Stimulated activated CD8-positive, alpha-beta memory T cell treated with anti-CD3 and anti-CD28 coated beads, Interleukin-7, amount 100 ng/mL, for 4 hours (primary cell): Measurements from ENCODE around the gene ZNF678.

ENCODE experiments used
- DNase-seq, 2 donors: peaks; one replicate each; pipeline ENCODE4 v3.0.0-alpha.2; 2020; ENCODE audit warnings: low read depth in 2 of 2

ZNF678 gene

GRCh38 chr1:227563324-227564201 lies at the start of gene ZNF678:
ZNF678 (plus strand) TSS chr1:227563556; CDS start chr1:227650992, 87,436 bp downstream.
- peak; percentile 79 to 85 for DNase-seq

GRCh38 chr1:227518876-227519275 lies 44.5 kb upstream of the ZNF678 start:
- DNase-seq, result no peak

GRCh38 chr1:227521782-227522181 lies 41.6 kb upstream of the ZNF678 start:
- no peak for DNase-seq

- no peak for DNase-seq
Observed at GRCh38 chr1:227526524-227526923, 36.8 kb upstream of the ZNF678 start.

- no peak for DNase-seq
Observed at GRCh38 chr1:227532019-227532619, 31.2 kb upstream of the ZNF678 start.

- no peak for DNase-seq
Observed at GRCh38 chr1:227540170-227541098, 22.9 kb upstream of the ZNF678 start.

- no peak for DNase-seq
Observed at GRCh38 chr1:227541129-227541528, 22.2 kb upstream of the ZNF678 start.

- no peak for DNase-seq
Observed at GRCh38 chr1:227541796-227542152, 21.6 kb upstream of the ZNF678 start.

GRCh38 chr1:227542153-227543120 lies 20.9 kb upstream of the ZNF678 start:
- DNase-seq, result peak; percentile 79 to 88

GRCh38 chr1:227543283-227544066 lies 19.9 kb upstream of the ZNF678 start:
- no peak for DNase-seq

- DNase-seq, result no peak
Observed at GRCh38 chr1:227544067-227545050, 19.0 kb upstream of the ZNF678 start.

GRCh38 chr1:227545361-227545760 lies 18.0 kb upstream of the ZNF678 start:
- DNase-seq, result no peak

GRCh38 chr1:227546059-227546458 lies 17.3 kb upstream of the ZNF678 start:
- no peak for DNase-seq

- DNase-seq, result no peak
Observed at GRCh38 chr1:227546598-227547309, 16.6 kb upstream of the ZNF678 start.

GRCh38 chr1:227547310-227548118 lies 15.8 kb upstream of the ZNF678 start:
- no peak for DNase-seq

- no peak for DNase-seq
Observed at GRCh38 chr1:227548119-227548397, 15.3 kb upstream of the ZNF678 start.

GRCh38 chr1:227548448-227548847 lies 14.9 kb upstream of the ZNF678 start:
- DNase-seq, result no peak

GRCh38 chr1:227549892-227550291 lies 13.5 kb upstream of the ZNF678 start:
- DNase-seq, result no peak
